Endodermal cell (in vitro differentiated cells): ENCODE measurements around the gene NDFIP2. TPM values are rescaled to one million over a fixed set of nuclear protein-coding genes. Genes with fewer than 3 reads are reported as not detected.

Source experiments
- DNase-seq: peaks from one replicate; pipeline ENCODE4 v3.0.0-alpha.2; 2017
- H3K27ac ChIP-seq: 2 replicates; pipeline ENCODE4 v1.5.1; 2013; ENCODE audit warnings: mild to moderate bottlenecking, low read depth, low read length, moderate library complexity
- H3K27me3 ChIP-seq: 2 replicates; pipeline ENCODE4 v1.6.1; 2013; ENCODE audit warnings: mild to moderate bottlenecking, low read length, moderate library complexity; ENCODE audit not compliant: insufficient read depth, control insufficient read depth, poor library complexity, severe bottlenecking
- H3K36me3 ChIP-seq: 2 replicates; pipeline ENCODE4 v1.7.0; 2013; ENCODE audit warnings: mild to moderate bottlenecking, low read length, moderate library complexity; ENCODE audit not compliant: control insufficient read depth, insufficient read depth
- H3K4me1 ChIP-seq: one replicate; pipeline ENCODE4 v1.7.0; 2013; ENCODE audit warnings: low read length; ENCODE audit not compliant: control insufficient read depth, insufficient read depth
- H3K4me3 ChIP-seq: 2 replicates; pipeline ENCODE4 v1.5.1; 2013; ENCODE audit warnings: mild to moderate bottlenecking, low read length, moderate library complexity
- H3K9ac ChIP-seq: 2 replicates; pipeline ENCODE4 v1.6.1; 2013; ENCODE audit warnings: mild to moderate bottlenecking, low read length, moderate library complexity; ENCODE audit not compliant: poor library complexity, severe bottlenecking; ENCODE audit errors: extremely low read depth
- H3K9me3 ChIP-seq: 2 replicates; pipeline ENCODE4 v1.6.1; 2013; ENCODE audit warnings: mild to moderate bottlenecking, low read length, moderate library complexity; ENCODE audit not compliant: control insufficient read depth
- H3K27ac Mint-ChIP-seq: 2 replicates; pipeline ENCODE4 v1.8.0; 2020; ENCODE audit warnings: mixed read lengths
- H3K27me3 Mint-ChIP-seq: 2 replicates; pipeline ENCODE4 v1.8.0; 2021; ENCODE audit warnings: mild to moderate bottlenecking, mixed read lengths; ENCODE audit not compliant: insufficient read depth
- H3K36me3 Mint-ChIP-seq: 2 replicates; pipeline ENCODE4 v1.8.0; 2020; ENCODE audit warnings: low read depth, mixed read lengths
- H3K4me1 Mint-ChIP-seq: 2 replicates; pipeline ENCODE4 v1.8.0; 2020; ENCODE audit warnings: mixed read lengths
- H3K4me3 Mint-ChIP-seq: 2 replicates; pipeline ENCODE4 v1.8.0; 2020; ENCODE audit warnings: mild to moderate bottlenecking, moderate library complexity, mixed read lengths
- H3K9me3 Mint-ChIP-seq: 2 replicates; pipeline ENCODE4 v1.8.0; 2020; ENCODE audit warnings: mild to moderate bottlenecking, mixed read lengths
- CTCF ChIP-seq: fragments of 200-600 bp; sonication (generic); conservative IDR thresholded peaks from 2 replicates; pipeline ENCODE4 v1.5.0; 2021; ENCODE audit warnings: antibody characterized with exemption, mild to moderate bottlenecking
- WGBS, 2 experiments: methylation state at CpG; one replicate each; pipeline versions ENCODE4 v1.1.5 to v1.1.7; 2013; ENCODE audit warnings: missing lambda C conversion rate in 2 of 2, mixed read lengths in 1 of 2; ENCODE audit not compliant: insufficient coverage in 1 of 2, insufficient read length in 1 of 2; 5-methylcytosine and 5-hydroxymethylcytosine counted together
- total RNA-seq, 2 donors: library from RNA; stranded (reverse); fragmentation: NEBNext Ultra II Directional in 1 of 2; extraction: Animal tissue kit (Norgen Biotek cat#: 25700) in 1 of 2; gene quantifications; 2 replicates in 1 of 2; 3 replicates in 1 of 2; pipeline ENCODE4 v1.2.1, GENCODE V29; 2021

The NDFIP2 gene
- total RNA-seq, 2 donors from 2014 or later = 27.9 to 29.2 TPM

- DNase-seq = no peak
- no peak overlapping the region for H3K4me3 Mint-ChIP-seq
- no peak overlapping the region for H3K4me3 ChIP-seq
- H3K4me1 ChIP-seq = peaks cover 9% of the 10 kb centered on the region
- no peak overlapping the region for H3K9ac ChIP-seq
- no peaks in the 10 kb centered on the region for H3K36me3 ChIP-seq
- no peaks in the 10 kb centered on the region for H3K9me3 Mint-ChIP-seq
- 78 to 84% methylated on average over 1 of the region's 2 CpGs for WGBS, 2 experiments
- no peak for TF ChIP-seq CTCF
- H3K27me3 Mint-ChIP-seq = no peaks in the 10 kb centered on the region
- H3K9me3 ChIP-seq = no peaks in the 10 kb centered on the region
- no peaks in the 10 kb centered on the region for H3K36me3 Mint-ChIP-seq
- no peak overlapping the region for H3K27ac ChIP-seq
- no peaks in the 10 kb centered on the region for H3K27me3 ChIP-seq
- H3K4me1 Mint-ChIP-seq = peaks cover 30% of the 10 kb centered on the region
- peak overlapping the region; percentile 32 for H3K27ac Mint-ChIP-seq
Observed at GRCh38 chr13:79549355-79550106, 68.6 kb downstream of the NDFIP2 start.

GRCh38 chr13:79557666-79558065 lies 76.7 kb downstream of the NDFIP2 start:
- H3K27ac ChIP-seq = no peak overlapping the region
- H3K9ac ChIP-seq = no peak overlapping the region
- 95 to 100% methylated on average over 1 to 2 of the region's 2 CpGs for WGBS, 2 experiments
- Mint-ChIP-seq H3K4me1 (no peaks in the 10 kb centered on the region), H3K27me3 (no peaks in the 10 kb centered on the region), H3K27ac (no peak overlapping the region), H3K4me3 (no peak overlapping the region), H3K36me3 (peaks cover 18% of the 10 kb centered on the region), H3K9me3 (no peaks in the 10 kb centered on the region)
- no peak for TF ChIP-seq CTCF
- H3K36me3 ChIP-seq = peaks cover 11% of the 10 kb centered on the region
- no peaks in the 10 kb centered on the region for H3K4me1 ChIP-seq
- H3K4me3 ChIP-seq = no peak overlapping the region
- H3K27me3 ChIP-seq = no peaks in the 10 kb centered on the region
- DNase-seq = no peak
- H3K9me3 ChIP-seq = peaks cover 33% of the 10 kb centered on the region

- no peaks in the 10 kb centered on the region for H3K27me3 ChIP-seq
- peaks cover 43% of the 10 kb centered on the region for H3K9me3 ChIP-seq
- no peak overlapping the region for H3K4me3 ChIP-seq
- no peak for TF ChIP-seq CTCF
- H3K36me3 ChIP-seq = peaks cover 11% of the 10 kb centered on the region
- Mint-ChIP-seq H3K9me3 (peaks cover 23% of the 10 kb centered on the region), H3K36me3 (peaks cover 18% of the 10 kb centered on the region), H3K4me1 (no peaks in the 10 kb centered on the region), H3K4me3 (no peak overlapping the region), H3K27ac (no peak overlapping the region), H3K27me3 (no peaks in the 10 kb centered on the region)
- H3K27ac ChIP-seq = no peak overlapping the region
- no peaks in the 10 kb centered on the region for H3K4me1 ChIP-seq
- DNase-seq = no peak
- no peak overlapping the region for H3K9ac ChIP-seq
- WGBS, 2 experiments = 95 to 100% methylated on average over 2 of the region's 2 CpGs
Observed at GRCh38 chr13:79560954-79561353, 80.0 kb downstream of the NDFIP2 start.
